Stimulated activated CD8-positive, alpha-beta memory T cell treated with anti-CD3 and anti-CD28 coated beads, Interleukin-7, amount 100 ng/mL, for 48 hours (primary cell): ENCODE measurements around the gene ECE1.
A peak's percentile ranks its signal among the peaks of the same experiment; 100 is the strongest.
"Not testable (repeated sequence)": the region's sequence is repeated elsewhere in the genome, so short reads cannot be mapped to it uniquely, and the experiment has no call there.

Source experiments
- DNase-seq, 2 donors: peaks; one replicate each; pipeline ENCODE4 v3.0.0-alpha.2; 2020; ENCODE audit warnings: low read depth in 1 of 2; ENCODE audit errors: extremely low read depth in 1 of 2

The ECE1 gene

GRCh38 chr1:21189421-21189820, 100.8 kb downstream of the ECE1 start:
- no peak for DNase-seq

GRCh38 chr1:21188235-21188634, 102.0 kb downstream of the ECE1 start:
- no peak for DNase-seq

- no peak for DNase-seq
Observed at GRCh38 chr1:21185221-21185731, 105.0 kb downstream of the ECE1 start.

- DNase-seq, result no peak
Observed at GRCh38 chr1:21184276-21184675, 106.0 kb downstream of the ECE1 start.

GRCh38 chr1:21182181-21182731, 108.0 kb downstream of the ECE1 start:
- no peak for DNase-seq

GRCh38 chr1:21178271-21178670, 112.0 kb downstream of the ECE1 start:
- DNase-seq, result not testable (repeated sequence)

GRCh38 chr1:21176586-21177555, 113.4 kb downstream of the ECE1 start, which contains the start of gene EIF4G3:
Gene EIF4G3 (minus strand): TSS chr1:21176897. CDS start chr1:21002742, 174,155 bp downstream.
- DNase-seq, result peak; percentile 94 to 98

GRCh38 chr1:21175670-21176581, 114.3 kb downstream of the ECE1 start:
- no peak for DNase-seq

- no peak for DNase-seq
Observed at GRCh38 chr1:21175324-21175669, 115.0 kb downstream of the ECE1 start.

- no peak for DNase-seq
Observed at GRCh38 chr1:21174654-21175323, 115.5 kb downstream of the ECE1 start.

GRCh38 chr1:21174230-21174629, 116.0 kb downstream of the ECE1 start:
- DNase-seq, result no peak

GRCh38 chr1:21173096-21173495, 117.2 kb downstream of the ECE1 start:
- DNase-seq, result not testable (repeated sequence)

- not testable (repeated sequence) for DNase-seq
Observed at GRCh38 chr1:21170837-21171236, 119.4 kb downstream of the ECE1 start.

GRCh38 chr1:21168444-21168843, 121.8 kb downstream of the ECE1 start:
- no peak for DNase-seq
